Skeletal muscle satellite cell (primary cell): ENCODE data around the gene HOXB8.

ENCODE experiments used
- H3K27me3 ChIP-seq: 2 replicates; pipeline ENCODE4 v1.7.0; 2013; ENCODE audit warnings: low read length; ENCODE audit not compliant: control insufficient read depth, insufficient read depth
- H3K36me3 ChIP-seq: 2 replicates; pipeline ENCODE4 v1.7.0; 2013; ENCODE audit warnings: mild to moderate bottlenecking, control low read depth, low read length; ENCODE audit not compliant: insufficient read depth
- H3K4me1 ChIP-seq: 2 replicates; pipeline ENCODE4 v1.7.0; 2013; ENCODE audit warnings: low read length; ENCODE audit not compliant: control insufficient read depth, insufficient read depth
- H3K4me2 ChIP-seq: 2 replicates; pipeline ENCODE4 v1.7.0; 2013; ENCODE audit warnings: mild to moderate bottlenecking, low read length
- H3K4me3 ChIP-seq: 2 replicates; pipeline ENCODE4 v1.7.0; 2013; ENCODE audit warnings: low read length
- H3K9ac ChIP-seq: 2 replicates; pipeline ENCODE4 v1.7.0; 2013; ENCODE audit warnings: mild to moderate bottlenecking, low read depth, low read length, moderate library complexity
- H3K9me3 ChIP-seq: replicated peaks from 2 replicates; pipeline ENCODE4 v1.7.0; 2013; ENCODE audit warnings: mild to moderate bottlenecking, control low read depth, low read length

HOXB8 gene

DNA sequence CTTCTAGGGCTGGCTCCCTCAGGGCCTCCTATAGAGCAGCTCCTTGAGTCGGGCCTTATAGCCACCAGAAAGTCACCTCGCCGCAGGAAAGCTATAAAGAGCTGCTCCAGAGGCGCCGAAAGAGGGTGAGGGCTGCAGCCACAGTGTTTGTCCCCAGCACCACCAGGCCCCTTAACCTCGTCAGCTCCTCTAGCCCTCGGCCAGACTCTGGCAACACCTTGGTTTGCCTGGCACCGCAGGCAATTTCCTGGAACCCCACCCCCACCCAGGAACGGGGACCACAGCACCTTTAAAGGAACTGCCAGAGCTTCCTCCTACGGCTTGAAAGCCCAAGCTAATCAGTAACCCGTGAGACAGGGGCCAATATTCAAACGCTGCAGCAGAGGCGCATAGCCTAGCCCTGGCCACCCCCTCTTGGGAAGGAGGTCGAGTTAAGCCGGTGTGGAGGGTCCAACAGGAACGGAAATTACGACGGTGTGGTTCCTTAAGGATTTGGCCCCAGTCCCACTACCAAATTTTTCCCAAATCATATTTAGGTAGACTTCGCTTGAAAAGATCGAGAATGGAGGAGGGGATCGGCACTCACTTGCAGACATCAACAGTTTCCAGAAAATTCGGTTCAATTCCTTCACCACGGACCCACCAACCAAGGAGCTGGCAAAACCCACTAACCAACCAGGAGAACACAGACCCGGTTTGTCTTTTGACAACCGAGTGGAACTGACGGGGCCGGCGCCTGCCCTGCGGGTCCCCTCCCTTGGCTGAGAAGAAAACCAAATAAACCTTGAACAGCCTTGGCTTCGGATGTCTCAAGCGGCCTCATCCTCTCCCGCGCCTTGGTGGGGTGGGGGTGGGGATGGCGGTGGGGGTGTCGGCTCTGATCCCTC lies 13.3 kb downstream of the HOXB8 start:
- Histone ChIP-seq H3K4me3 (peak overlapping the region; percentile 91), H3K4me2 (peak overlapping the region; percentile 81), H3K4me1 (peaks cover 27% of the 10 kb centered on the region), H3K9me3 (no peaks in the 10 kb centered on the region), H3K27me3 (no peaks in the 10 kb centered on the region), H3K9ac (peak overlapping the region; percentile 42), H3K36me3 (no peaks in the 10 kb centered on the region)

DNA sequence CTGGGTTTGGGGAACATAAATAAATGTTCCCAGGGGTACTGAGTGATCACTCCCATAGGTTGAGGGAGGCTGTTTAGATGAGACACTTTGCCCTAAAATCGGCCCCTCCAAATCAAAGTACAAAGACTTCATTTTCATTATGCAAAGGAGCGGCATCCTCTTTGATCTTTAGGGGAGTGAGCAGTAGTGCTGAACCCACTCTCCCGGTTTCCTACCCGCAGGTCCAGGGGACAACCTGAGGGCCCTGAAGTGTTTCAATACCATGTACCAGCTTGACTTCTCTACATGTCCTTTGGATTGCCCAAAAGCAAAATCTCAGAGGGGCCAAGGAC lies 13.9 kb downstream of the HOXB8 start:
- H3K9me3 ChIP-seq: no peaks in the 10 kb centered on the region
- no peaks in the 10 kb centered on the region for H3K36me3 ChIP-seq
- H3K4me3 ChIP-seq: no peak overlapping the region
- peaks cover 29% of the 10 kb centered on the region for H3K4me1 ChIP-seq
- H3K4me2 ChIP-seq: peak overlapping the region; percentile 81
- no peaks in the 10 kb centered on the region for H3K27me3 ChIP-seq
- H3K9ac ChIP-seq: no peak overlapping the region

DNA sequence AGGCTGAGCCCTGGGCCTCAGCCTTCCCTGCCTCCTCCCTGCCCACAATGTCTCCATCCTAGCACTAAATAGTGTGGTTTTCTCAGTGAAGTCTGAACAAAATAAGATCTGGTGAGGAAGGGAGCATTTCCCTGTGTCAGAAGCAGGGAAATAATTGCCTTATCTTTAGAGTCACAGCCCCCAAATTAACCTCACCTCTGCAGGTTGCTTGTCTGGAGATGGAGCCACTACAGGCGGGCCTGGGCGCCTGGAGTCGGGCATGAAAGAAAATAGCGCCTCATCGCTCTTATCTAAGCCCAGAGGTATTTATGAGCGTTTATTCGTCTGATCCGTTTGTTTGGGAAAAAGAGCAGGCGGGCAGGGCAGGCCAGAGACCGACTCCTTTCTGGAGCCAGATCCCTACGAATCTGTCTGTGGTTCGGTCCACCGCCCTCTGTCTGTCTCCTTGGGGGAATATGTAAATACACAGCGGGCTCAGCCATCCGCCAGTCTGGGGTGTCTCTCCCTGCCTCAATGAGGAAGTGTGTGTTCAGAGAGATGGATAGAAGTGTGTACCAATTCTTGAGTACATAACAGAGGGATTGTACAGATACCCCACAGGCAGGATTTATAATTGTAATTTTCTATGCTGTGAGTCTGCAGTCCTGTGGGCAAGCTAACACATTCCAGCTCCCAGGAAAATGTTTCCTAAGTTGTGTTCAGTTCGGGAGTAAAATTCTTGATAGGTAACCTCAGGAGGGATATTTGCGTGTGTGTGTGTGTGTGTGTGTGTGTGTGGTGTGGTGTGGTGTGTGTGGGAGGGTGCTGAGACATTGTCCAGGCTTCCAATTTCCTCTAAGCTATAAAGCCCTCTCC lies 14.6 kb downstream of the HOXB8 start:
- H3K27me3 ChIP-seq: no peaks in the 10 kb centered on the region
- H3K36me3 ChIP-seq: no peaks in the 10 kb centered on the region
- H3K4me1 ChIP-seq: peaks cover 28% of the 10 kb centered on the region
- H3K4me2 ChIP-seq: no peak overlapping the region
- no peak overlapping the region for H3K9ac ChIP-seq
- H3K4me3 ChIP-seq: no peak overlapping the region
- H3K9me3 ChIP-seq: no peaks in the 10 kb centered on the region

DNA sequence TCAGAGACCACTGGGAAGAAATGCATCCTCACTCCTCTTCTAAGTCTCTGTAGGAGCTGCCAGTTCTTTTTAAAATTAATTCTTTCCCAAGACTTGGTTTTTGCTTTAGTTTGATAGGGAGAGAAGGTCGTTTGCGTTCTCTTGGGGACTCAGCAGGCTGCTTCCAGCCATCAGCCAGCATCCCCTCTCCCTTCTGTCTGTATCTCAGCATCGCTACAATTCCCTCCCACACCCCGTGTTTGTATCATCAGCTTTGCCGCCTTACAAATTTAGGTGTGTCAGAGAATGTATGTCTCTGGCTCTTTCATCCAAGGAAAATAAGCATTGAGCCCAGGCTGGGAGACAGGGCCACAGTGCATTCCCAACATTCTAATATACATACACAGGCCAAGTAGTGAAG lies 15.7 kb downstream of the HOXB8 start:
- H3K9ac ChIP-seq: no peak overlapping the region
- H3K27me3 ChIP-seq: no peaks in the 10 kb centered on the region
- H3K9me3 ChIP-seq: no peaks in the 10 kb centered on the region
- no peak overlapping the region for H3K4me2 ChIP-seq
- H3K36me3 ChIP-seq: no peaks in the 10 kb centered on the region
- H3K4me3 ChIP-seq: no peak overlapping the region
- peaks cover 22% of the 10 kb centered on the region for H3K4me1 ChIP-seq

DNA sequence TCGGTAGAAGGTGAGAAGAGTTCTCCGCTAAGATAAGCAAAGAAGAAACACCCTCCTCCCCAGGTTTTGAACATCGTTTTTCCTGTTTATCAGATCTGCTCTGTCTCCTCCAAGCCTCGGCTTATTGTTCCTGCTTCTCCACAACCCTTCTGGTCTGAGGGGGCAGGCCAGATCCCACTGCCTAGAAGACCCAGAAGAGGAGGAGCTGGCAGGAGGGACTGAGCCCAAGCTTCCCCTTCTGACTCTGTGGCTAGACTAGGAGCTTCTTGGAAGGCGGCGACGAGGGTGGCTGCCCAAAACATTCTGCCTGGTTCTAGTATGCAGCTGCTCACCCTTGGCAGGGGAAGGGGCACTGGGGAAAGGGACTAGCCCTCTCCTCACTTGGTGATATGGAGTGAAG lies 16.4 kb downstream of the HOXB8 start:
- Histone ChIP-seq H3K9ac (peak overlapping the region; percentile 89), H3K4me1 (peaks cover 22% of the 10 kb centered on the region), H3K4me2 (peak overlapping the region; percentile 97), H3K4me3 (peak overlapping the region; percentile 82), H3K9me3 (no peaks in the 10 kb centered on the region), H3K36me3 (no peaks in the 10 kb centered on the region), H3K27me3 (no peaks in the 10 kb centered on the region)

DNA sequence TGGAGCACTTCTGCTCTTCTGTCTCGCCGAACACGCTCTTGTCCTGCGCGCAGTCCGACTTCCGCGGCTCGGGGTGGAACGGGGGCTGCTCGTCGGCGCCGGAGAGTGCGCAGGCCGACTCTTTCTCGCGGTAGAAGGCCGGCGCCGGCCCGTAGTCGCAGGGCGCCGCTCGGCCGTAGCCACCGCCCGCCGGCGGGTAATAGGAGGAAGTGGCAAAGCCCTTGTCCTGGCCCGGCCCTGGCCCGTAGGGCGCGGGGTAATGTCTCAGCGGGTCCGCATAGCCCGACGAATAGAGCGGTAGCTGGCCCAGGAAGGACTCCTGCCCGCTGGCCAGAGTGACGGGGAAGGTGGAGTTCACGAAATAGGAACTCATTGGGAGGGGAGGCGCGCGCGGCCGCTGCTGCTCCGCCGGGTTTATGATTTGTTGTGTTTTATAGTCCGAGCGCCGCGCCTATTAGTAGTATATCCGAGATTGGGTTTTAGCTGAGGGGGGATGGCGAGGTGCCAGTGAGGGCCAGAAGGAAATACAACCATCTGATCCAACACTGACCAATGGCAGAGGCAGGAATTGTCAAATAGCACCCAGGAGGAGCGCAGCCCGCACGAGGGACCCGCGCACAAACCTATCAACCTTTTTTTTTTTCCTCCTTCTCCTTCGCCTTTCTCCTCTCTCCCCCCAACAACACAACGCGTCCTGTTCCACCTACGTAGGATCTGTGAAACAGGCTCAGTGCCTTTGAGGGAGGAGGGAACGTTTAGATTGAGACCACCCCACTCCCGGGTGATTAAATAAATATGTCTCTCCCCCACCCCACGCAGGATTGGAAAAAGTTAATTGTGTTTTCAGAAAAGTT lies 17.1 kb downstream of the HOXB8 start:
- H3K4me1 ChIP-seq: peaks cover 28% of the 10 kb centered on the region
- peak overlapping the region; percentile 82 for H3K4me3 ChIP-seq

DNA sequence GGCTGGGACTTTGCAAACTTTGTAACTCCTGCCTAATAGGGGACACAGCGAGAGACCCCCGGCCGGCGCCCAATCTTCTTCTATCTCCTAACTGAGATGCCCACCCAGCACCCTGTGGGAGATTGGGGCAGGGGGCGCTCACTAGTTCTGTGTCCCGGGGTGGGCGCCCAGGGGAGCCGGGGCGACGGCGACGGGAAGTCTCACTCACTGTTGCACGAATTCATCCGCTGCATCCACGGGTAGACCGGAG lies 17.6 kb downstream of the HOXB8 start:
- H3K27me3 ChIP-seq: no peaks in the 10 kb centered on the region
- peak overlapping the region; percentile 89 for H3K9ac ChIP-seq
- no peaks in the 10 kb centered on the region for H3K9me3 ChIP-seq
- H3K36me3 ChIP-seq: no peaks in the 10 kb centered on the region
- H3K4me1 ChIP-seq: peaks cover 29% of the 10 kb centered on the region
- peak overlapping the region; percentile 82 for H3K4me3 ChIP-seq
- H3K4me2 ChIP-seq: peak overlapping the region; percentile 97

More for the DNA sequence above, 17.1 kb downstream of the HOXB8 start:
- no peaks in the 10 kb centered on the region for H3K36me3 ChIP-seq
- peak overlapping the region; percentile 97 for H3K4me2 ChIP-seq
- H3K27me3 ChIP-seq: no peaks in the 10 kb centered on the region
- H3K9me3 ChIP-seq: no peaks in the 10 kb centered on the region
- H3K9ac ChIP-seq: peak overlapping the region; percentile 89

DNA sequence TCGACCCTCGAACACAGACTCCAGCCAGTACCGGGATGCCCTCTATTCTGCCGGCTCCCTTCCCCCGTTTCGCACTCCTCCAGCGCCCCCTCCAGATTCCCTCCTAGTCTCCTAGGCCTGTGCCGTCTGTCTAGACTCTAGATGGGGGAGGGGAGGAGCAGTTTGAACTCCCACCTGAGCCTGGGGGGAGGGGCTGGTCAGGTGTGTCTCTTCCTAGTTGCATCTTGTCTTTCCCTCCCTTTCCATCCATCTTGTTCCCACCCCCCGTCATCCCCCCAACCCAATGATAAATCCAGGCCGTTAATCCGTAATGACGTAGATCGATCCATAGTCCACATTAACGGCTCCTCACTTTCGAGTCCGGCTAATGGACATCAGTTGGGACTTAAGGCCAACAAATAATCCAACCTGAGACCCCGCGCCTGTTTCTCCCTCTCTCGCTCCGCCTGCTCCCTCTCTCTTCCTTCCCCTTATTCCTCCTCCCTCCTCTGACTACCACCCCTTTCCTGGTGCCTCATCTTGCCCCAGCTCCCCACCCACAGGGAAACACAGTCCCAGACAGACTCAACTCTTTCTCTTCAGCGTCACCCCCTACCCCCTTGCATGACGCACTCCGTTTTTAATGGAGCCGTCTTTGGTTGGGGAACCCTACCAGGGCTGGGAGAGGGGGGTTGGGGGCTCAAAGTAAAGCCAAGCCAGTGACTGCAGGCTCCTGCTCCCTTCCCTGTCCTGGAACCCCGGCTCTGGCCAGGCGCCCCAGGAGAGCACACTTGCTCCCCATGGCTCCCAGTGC lies 18.2 kb downstream of the HOXB8 start:
- H3K36me3 ChIP-seq: no peaks in the 10 kb centered on the region
- H3K27me3 ChIP-seq: no peaks in the 10 kb centered on the region
- peaks cover 27% of the 10 kb centered on the region for H3K4me1 ChIP-seq
- no peaks in the 10 kb centered on the region for H3K9me3 ChIP-seq
- peak overlapping the region; percentile 89 for H3K9ac ChIP-seq
- peak overlapping the region; percentile 97 for H3K4me2 ChIP-seq
- H3K4me3 ChIP-seq: peak overlapping the region; percentile 82

DNA sequence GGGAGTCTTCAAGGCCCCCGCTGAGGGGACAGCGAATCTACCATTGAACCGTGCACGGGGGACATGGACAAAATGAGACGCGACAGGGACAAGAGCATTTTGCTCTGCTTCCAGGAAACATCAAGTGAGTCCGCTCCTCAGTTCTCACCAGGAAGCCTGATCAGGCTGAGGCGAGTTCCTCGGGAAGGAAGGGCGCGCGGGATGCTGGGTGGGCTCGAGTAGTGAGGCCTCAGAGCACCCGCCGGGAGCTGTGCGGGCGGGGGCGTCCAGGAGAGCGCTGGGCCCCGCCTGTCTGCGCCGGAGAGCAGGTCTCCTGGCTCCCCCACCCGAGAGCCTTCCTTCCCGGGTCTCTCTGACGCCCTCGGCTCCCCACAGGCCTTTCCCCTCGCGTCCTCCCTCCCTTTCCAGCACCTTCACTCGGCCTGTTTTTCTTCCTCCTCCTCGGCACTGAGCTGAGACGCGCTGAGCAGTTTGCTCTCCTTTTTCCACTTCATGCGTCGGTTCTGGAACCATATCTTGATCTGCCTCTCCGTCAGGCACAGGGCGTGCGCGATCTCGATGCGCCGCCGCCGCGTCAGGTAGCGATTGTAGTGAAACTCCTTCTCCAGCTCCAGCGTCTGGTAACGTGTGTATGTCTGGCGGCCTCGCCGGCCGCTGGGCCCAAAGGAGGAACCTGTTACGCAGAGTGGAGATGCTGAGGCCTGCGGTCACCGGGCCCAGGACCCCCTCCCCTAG lies 18.9 kb downstream of the HOXB8 start:
- Histone ChIP-seq H3K4me3 (no peak overlapping the region), H3K27me3 (no peaks in the 10 kb centered on the region), H3K9me3 (no peaks in the 10 kb centered on the region), H3K4me2 (peak overlapping the region; percentile 97), H3K36me3 (peaks cover 4% of the 10 kb centered on the region), H3K4me1 (peaks cover 21% of the 10 kb centered on the region), H3K9ac (peak overlapping the region; percentile 89)

DNA sequence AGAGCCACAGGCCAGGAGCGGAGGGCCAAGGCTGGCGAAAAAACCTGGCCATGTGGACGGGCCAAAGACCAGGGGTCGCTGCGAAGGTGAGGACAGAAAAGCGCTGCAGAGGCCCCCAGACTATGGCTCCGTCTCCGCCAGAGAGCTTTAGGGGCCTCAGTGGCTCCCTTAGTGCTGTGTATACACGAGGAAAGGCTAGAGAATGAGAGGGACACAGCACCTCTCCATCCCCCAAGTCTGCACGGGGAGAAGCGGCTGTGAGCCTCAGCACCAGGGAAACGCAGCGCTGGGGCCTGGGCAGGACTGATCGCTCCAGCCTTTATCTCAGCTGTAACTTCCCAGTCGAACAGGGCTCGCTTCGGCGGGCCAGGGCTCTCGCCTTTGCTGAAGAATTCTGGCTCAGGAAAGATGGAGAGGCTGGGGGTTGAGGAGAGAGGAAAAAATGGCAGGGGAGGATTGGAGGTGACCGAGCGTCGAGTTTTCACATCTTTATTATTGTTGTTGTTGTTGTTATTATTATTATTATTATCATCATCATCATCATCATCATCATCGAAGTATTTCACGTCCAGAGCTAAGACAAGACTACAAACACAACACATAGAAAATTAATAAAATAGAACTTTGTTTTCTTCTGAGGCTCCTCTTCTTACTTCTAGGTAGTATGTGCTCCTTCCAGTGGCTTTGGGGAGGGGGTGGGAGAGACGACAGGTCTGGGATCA lies 19.7 kb downstream of the HOXB8 start:
- Histone ChIP-seq H3K9ac (no peak overlapping the region), H3K36me3 (peaks cover 7% of the 10 kb centered on the region), H3K4me3 (no peak overlapping the region), H3K4me2 (no peak overlapping the region), H3K4me1 (peaks cover 21% of the 10 kb centered on the region), H3K27me3 (no peaks in the 10 kb centered on the region), H3K9me3 (no peaks in the 10 kb centered on the region)
